NCI-H2227 (cell line): ENCODE measurements around the gene NDNF.

Source experiments
- DNase-seq: peaks from one replicate; lab custom pipeline; 2025; ENCODE audit not compliant: unreplicated experiment; lab: John Stamatoyannopoulos, UW

Gene NDNF

GRCh38 chr4:121015421-121015820 is 56.9 kb downstream of the NDNF start:
- DNase-seq, result no peak

- DNase-seq, result no peak
Observed at GRCh38 chr4:121014544-121014943, 57.8 kb downstream of the NDNF start.

GRCh38 chr4:121011780-121012340 is 60.5 kb downstream of the NDNF start:
- DNase-seq, result no peak

GRCh38 chr4:121011138-121011537 is 61.2 kb downstream of the NDNF start:
- no peak for DNase-seq

GRCh38 chr4:121009578-121010478 is 62.5 kb downstream of the NDNF start:
- DNase-seq, result no peak

- no peak for DNase-seq
Observed at GRCh38 chr4:121007660-121008059, 64.7 kb downstream of the NDNF start.

- DNase-seq, result no peak
Observed at GRCh38 chr4:121003863-121004262, 68.5 kb downstream of the NDNF start.

- DNase-seq, result no peak
Observed at GRCh38 chr4:120995266-120996010, 76.9 kb downstream of the NDNF start.

GRCh38 chr4:120994521-120994920 is 77.8 kb downstream of the NDNF start:
- no peak for DNase-seq

- no peak for DNase-seq
Observed at GRCh38 chr4:120991885-120992284, 80.5 kb downstream of the NDNF start.

GRCh38 chr4:120990246-120990645 is 82.1 kb downstream of the NDNF start:
- no peak for DNase-seq
